ENCODE measurements around the gene CERCAM. TPM values are rescaled to one million over a fixed set of nuclear protein-coding genes. Genes with fewer than 3 reads are reported as not detected.
A peak's percentile ranks its signal among the peaks of the same experiment; 100 is the strongest.

CERCAM gene
- total RNA-seq, 1 experiment from 2014 or later = 11.3 TPM

- DNase-seq (ENCODE audit: low read depth, low spot score) (no peak), ATAC-seq (no peak)
- in situ Hi-C loops (cut with HindIII; ENCODE audit: low pct_unique_long_range_greater_than_20kb, low sequenced_read_pairs) = no loop called here
- H3K36me3 ChIP-seq (ENCODE audit: control insufficient read depth, insufficient read depth, low read length) = no peaks in the 10 kb centered on the region
- no TSS peak for BruUV-seq (replicated peaks)
- H3K9me3 ChIP-seq (ENCODE audit: control insufficient read depth, insufficient read depth, low read depth, low read length) = no peaks in the 10 kb centered on the region
- POLR2A ChIA-PET = no interaction called here
- no peak overlapping the region for H3K27ac ChIP-seq (ENCODE audit: low read length)
- no peak overlapping the region for H3K4me3 ChIP-seq (ENCODE audit: low read depth in 2 of 2, low read length in 2 of 2)
- no peaks in the 10 kb centered on the region for H3K27me3 ChIP-seq (ENCODE audit: control insufficient read depth, insufficient read depth, low read length)
- CTCF ChIA-PET = interaction anchor here (0.6 kb wide), 1 partner anchor 37 kb away, joined by 3 read pairs; no protein-coding TSS in a partner anchor
- TF ChIP-seq SIN3A (IDR thresholded peaks at IDR 0.05; ENCODE audit: borderline replicate concordance, insufficient read depth, low read depth, low read length) (no peak), TCF7L2 (IDR thresholded peaks at IDR 0.05; ENCODE audit: low read depth, low read length) (no peak), CTCF (IDR thresholded peaks at IDR 0.05) (no peak), POLR2AphosphoS5 (IDR thresholded peaks at IDR 0.05; ENCODE audit: low read depth, low read length) (no peak), REST (IDR thresholded peaks at IDR 0.05; ENCODE audit: insufficient read depth in 1 of 2, low read depth in 2 of 2, low read length in 1 of 2) (no peak)
- H3K4me1 ChIP-seq (ENCODE audit: control insufficient read depth, insufficient read depth, low read length) = no peaks in the 10 kb centered on the region
- intact Hi-C loops (cut with micrococcal nuclease; ENCODE audit: unreplicated experiment) = no loop called here
Observed at GRCh38 chr9:128388150-128388549, 32.5 kb upstream of the CERCAM start.

- no peak for ATAC-seq
- DNase-seq (ENCODE audit: low read depth, low spot score) = no peak
- Histone ChIP-seq H3K36me3 (ENCODE audit: control insufficient read depth, insufficient read depth, low read length) (no peaks in the 10 kb centered on the region), H3K9me3 (ENCODE audit: control insufficient read depth, insufficient read depth, low read depth, low read length) (no peaks in the 10 kb centered on the region), H3K4me3 (ENCODE audit: low read depth in 2 of 2, low read length in 2 of 2) (no peak overlapping the region), H3K27ac (ENCODE audit: low read length) (no peak overlapping the region), H3K4me1 (ENCODE audit: control insufficient read depth, insufficient read depth, low read length) (no peaks in the 10 kb centered on the region), H3K27me3 (ENCODE audit: control insufficient read depth, insufficient read depth, low read length) (no peaks in the 10 kb centered on the region)
- no TSS peak for BruUV-seq (replicated peaks)
- CTCF ChIA-PET = interaction anchor here (0.8 kb wide), 1 partner anchor 28 kb away, joined by 4 read pairs; no protein-coding TSS in a partner anchor
- in situ Hi-C loops (cut with HindIII; ENCODE audit: low pct_unique_long_range_greater_than_20kb, low sequenced_read_pairs) (no loop called here), intact Hi-C loops (cut with micrococcal nuclease; ENCODE audit: unreplicated experiment) (no loop called here)
- no peak for TF ChIP-seq TCF7L2 (IDR thresholded peaks at IDR 0.05; ENCODE audit: low read depth, low read length)
- peak in 1 of 2 experiments; percentile 47; a peak in 1 of 4 replicates for TF ChIP-seq REST (IDR thresholded peaks at IDR 0.05; ENCODE audit: insufficient read depth in 1 of 2, low read depth in 2 of 2, low read length in 1 of 2)
- POLR2A ChIA-PET = no interaction called here
Observed at GRCh38 chr9:128389395-128390149, 31.1 kb upstream of the CERCAM start.
